K562 (cell line): ENCODE data around the gene AJAP1. TPM values are rescaled to one million over a fixed set of nuclear protein-coding genes. Genes with fewer than 3 reads are reported as not detected.

Source experiments
- ATAC-seq: fragments of 200-7000 bp; cut with Tn5 transposase; 3 replicates; pipeline ENCODE4 v1.9.1; 2020; ENCODE audit warnings: moderate library complexity
- BruUV-seq: library from RNA; stranded (reverse); fragments of 400-500 nt; replicated peaks from 2 replicates; lab custom pipeline; 2021; lab: Mats Ljungman, UMichigan
- CTCF ChIA-PET: fragments of 300-600 bp; formaldehyde crosslinking; extraction: SDS; loops from one replicate; lab custom pipeline; 2021; ENCODE audit warnings: low intra/inter-chr PET ratio; lab: Yijun Ruan, JAX
- POLR2A ChIA-PET: fragments of 300-600, 350-650 bp; sonication (Branson Sonifier 250); formaldehyde crosslinking; extraction: SDS; loops from one replicate; lab custom pipeline; 2021; ENCODE audit warnings: antibody characterized with exemption, inconsistent platforms; lab: Yijun Ruan, JAX
- DNase-seq, 4 experiments: peaks; one replicate each; pipeline versions ENCODE4 v3.0.0 to v3.0.0-alpha.2; 2011 to 2018; ENCODE audit warnings: low spot score in 3 of 4, mixed read lengths in 3 of 4; ENCODE audit errors: extremely low read depth in 1 of 4
- FAIRE-seq: peaks from 2 replicates; lab custom pipeline; 2011; peaks lifted over from hg19 to GRCh38; lab: Jason Lieb, UNC
- H2AFZ ChIP-seq: 2 replicates; pipeline ENCODE4 v1.6.0; 2011; ENCODE audit warnings: low read depth, low read length, control low read depth, inconsistent platforms
- H3K27ac ChIP-seq: fragments of 200-600 bp; 3 replicates; pipeline ENCODE4 v1.8.0; 2011; ENCODE audit warnings: low read depth, mild to moderate bottlenecking, control low read depth, inconsistent platforms, low read length, moderate library complexity, mixed read lengths; ENCODE audit errors: extremely low read depth
- H3K27me3 ChIP-seq, 2 experiments: fragments of 300-600 bp in 1 of 2; 2 replicates in 1 of 2; 3 replicates in 1 of 2; pipeline versions ENCODE4 v1.6.0 to v1.8.0; 2011; ENCODE audit warnings: inconsistent platforms in 2 of 2, low read length in 2 of 2, mild to moderate bottlenecking in 1 of 2, mixed read lengths in 1 of 2, moderate library complexity in 1 of 2; ENCODE audit not compliant: control insufficient read depth in 2 of 2, insufficient read depth in 2 of 2
- H3K36me3 ChIP-seq: fragments of 300-600 bp; 3 replicates; pipeline ENCODE4 v1.8.0; 2011; ENCODE audit warnings: mild to moderate bottlenecking, low read length, inconsistent platforms; ENCODE audit not compliant: control insufficient read depth, insufficient read depth
- H3K4me1 ChIP-seq, 2 experiments: fragments of 200-600 bp in 1 of 2; replicated peaks in 1 of 2; 2 replicates in 1 of 2; 3 replicates in 1 of 2; pipeline versions ENCODE4 v1.5.1 to v1.8.0; 2011; ENCODE audit warnings: inconsistent platforms in 2 of 2, low read length in 2 of 2, mild to moderate bottlenecking in 1 of 2, mixed read lengths in 1 of 2, moderate library complexity in 1 of 2; ENCODE audit not compliant: control insufficient read depth in 2 of 2, insufficient read depth in 2 of 2
- H3K4me2 ChIP-seq: 2 replicates; pipeline ENCODE4 v1.6.1; 2011; ENCODE audit warnings: low read length, control low read depth, inconsistent platforms, mixed read lengths; ENCODE audit not compliant: insufficient read depth
- H3K4me3 ChIP-seq: fragments of 200-600 bp; sonication (generic), shearing (Covaris generic); 2 replicates; pipeline ENCODE4 v1.5.1; 2016; ENCODE audit warnings: control low read depth, inconsistent platforms
- H3K79me2 ChIP-seq: fragments of 200-600 bp; 3 replicates; pipeline ENCODE4 v1.8.0; 2011; ENCODE audit warnings: low read length, inconsistent platforms; ENCODE audit not compliant: control insufficient read depth, insufficient read depth
- H3K9ac ChIP-seq, 2 experiments: 2 replicates each; pipeline versions ENCODE4 v1.6.0 to v1.6.1; 2011; ENCODE audit warnings: low read depth in 2 of 2, low read length in 2 of 2, control low read depth in 1 of 2, inconsistent platforms in 1 of 2, mild to moderate bottlenecking in 1 of 2, mixed read lengths in 1 of 2; ENCODE audit not compliant: insufficient read depth in 1 of 2
- H3K9me1 ChIP-seq: one replicate; pipeline ENCODE4 v1.6.0; 2011; ENCODE audit warnings: inconsistent platforms, mild to moderate bottlenecking, low read length, moderate library complexity; ENCODE audit not compliant: control insufficient read depth, insufficient read depth
- H3K9me3 ChIP-seq: replicated peaks from 2 replicates; pipeline ENCODE4 v1.5.1; 2011; ENCODE audit warnings: low read depth, low read length, inconsistent platforms; ENCODE audit not compliant: control insufficient read depth, insufficient read depth
- H4K20me1 ChIP-seq: replicated peaks from 2 replicates; pipeline ENCODE4 v1.6.1; 2011; ENCODE audit warnings: low read length, inconsistent platforms, mixed read lengths; ENCODE audit not compliant: control insufficient read depth, insufficient read depth
- CHD4 ChIP-seq: fragments of 200-600 bp; sonication (generic); IDR thresholded peaks from 3 replicates; pipeline ENCODE4 v1.6.1; 2012; ENCODE audit warnings: low read depth, mild to moderate bottlenecking, mixed read lengths, low read length, inconsistent platforms; ENCODE audit not compliant: insufficient read depth, insufficient replicate concordance, poor library complexity, severe bottlenecking
- ILF3 ChIP-seq: fragments of 450-650 bp; IDR thresholded peaks from 2 replicates; pipeline ENCODE4 v1.6.1; 2018; ENCODE audit warnings: antibody characterized with exemption, mild to moderate bottlenecking, moderate library complexity, borderline replicate concordance
- MAFG ChIP-seq: fragments of 450-650 bp; conservative IDR thresholded peaks from 2 replicates; pipeline ENCODE4 v1.6.1; 2016; ENCODE audit warnings: missing genetic modification characterization, missing compliant biosample characterization
- MCM3 ChIP-seq: fragments of 450-650 bp; IDR thresholded peaks from 2 replicates; pipeline ENCODE4 v1.6.1; 2016
- NR3C1 ChIP-seq: sonication (generic); formaldehyde crosslinking; IDR thresholded peaks from 2 replicates; pipeline ENCODE4 v1.8.1; 2022; ENCODE audit warnings: missing genetic modification reagents
- POLR2A ChIP-seq: fragments of 450-650 bp; conservative IDR thresholded peaks from 2 replicates; pipeline ENCODE4 v1.6.1; 2016
- POLR2H ChIP-seq: IDR thresholded peaks from 2 replicates; pipeline ENCODE4 v1.6.1; 2016; ENCODE audit warnings: missing genetic modification characterization, low read depth, mild to moderate bottlenecking, control low read depth, missing compliant biosample characterization, moderate library complexity
- POU5F1 ChIP-seq: fragments of 150-350 bp; IDR thresholded peaks from 2 replicates; pipeline ENCODE4 v1.6.1; 2014; ENCODE audit warnings: borderline replicate concordance, low read length, low read depth, mild to moderate bottlenecking; ENCODE audit not compliant: partially characterized antibody
- RAD21 ChIP-seq, 2 experiments: fragments of 250-450 bp in 1 of 2; fragments of 450-650 bp in 1 of 2; sonication (Bioruptor Pico) in 1 of 2; formaldehyde crosslinking in 1 of 2; IDR thresholded peaks in 1 of 2; conservative IDR thresholded peaks in 1 of 2; 2 replicates each; pipeline versions ENCODE4 v1.4.0 to v1.8.0; 2020 to 2022; ENCODE audit warnings: mild to moderate bottlenecking in 2 of 2, moderate library complexity in 1 of 2
- RBM15 ChIP-seq: fragments of 200-400 bp; formaldehyde crosslinking; IDR thresholded peaks from 2 replicates; pipeline ENCODE4 v1.6.1; 2018; ENCODE audit warnings: mild to moderate bottlenecking, low read length, moderate library complexity; ENCODE audit not compliant: insufficient read depth
- RBM17 ChIP-seq: fragments of 200-400 bp; formaldehyde crosslinking; IDR thresholded peaks from 2 replicates; pipeline ENCODE4 v1.6.1; 2017; ENCODE audit warnings: low read depth, mild to moderate bottlenecking, low read length, borderline replicate concordance
- SOX6 ChIP-seq: fragments of 450-650 bp; IDR thresholded peaks from 2 replicates; pipeline ENCODE4 v1.6.1; 2014; ENCODE audit warnings: mild to moderate bottlenecking
- TEAD4 ChIP-seq, 2 experiments: sonication (generic) in 1 of 2; formaldehyde crosslinking in 1 of 2; IDR thresholded peaks; 2 replicates each; pipeline versions ENCODE4 v1.6.1 to v1.8.0; 2012 to 2022; ENCODE audit warnings: borderline replicate concordance in 1 of 2, inconsistent platforms in 1 of 2, low read length in 1 of 2, mild to moderate bottlenecking in 1 of 2, missing genetic modification reagents in 1 of 2
- ZNF347 ChIP-seq: fragments of 450-650 bp; formaldehyde crosslinking; IDR thresholded peaks from 2 replicates; pipeline ENCODE4 v1.4.0; 2020; ENCODE audit warnings: low read depth, mild to moderate bottlenecking, moderate library complexity
- ZNF444 ChIP-seq: fragments of 250-450 bp; sonication (Bioruptor Pico); IDR thresholded peaks from 2 replicates; pipeline ENCODE4 v1.4.0; 2020; ENCODE audit warnings: mild to moderate bottlenecking, moderate library complexity
- WGBS: fragments of 100-300 bp; shearing (Covaris generic); methylation state at CpG from one replicate; pipeline ENCODE4 v1.1.6; 2016; ENCODE audit warnings: low coverage, mixed read lengths; ENCODE audit not compliant: insufficient coverage; ENCODE audit errors: missing lambda C conversion rate; 5-methylcytosine and 5-hydroxymethylcytosine counted together
- in situ Hi-C: fragments of 300-500 bp; cut with MboI; formaldehyde crosslinking; loops from 4 replicates; pipeline ENCODE4 v1.15.0; 2018; ENCODE audit warnings: inconsistent platforms, mixed read lengths
- intact Hi-C: fragments of 100-400 bp; cut with micrococcal nuclease; formaldehyde crosslinking; loops from 2 replicates; pipeline ENCODE4 v1.14.2; 2022
- polyA plus RNA-seq, 8 experiments: library from polyadenylated mRNA; depleted of rRNA in 4 of 8; stranded (reverse) in 5 of 8; unstranded in 3 of 8; fragments of >200 nt; fragmentation: Nextera tagmentation in 2 of 8; fragmentation: Illumina TruSeq in 1 of 8; extraction: Ambion mirVana in 2 of 8; extraction: Trizol in 1 of 8; gene quantifications; 2 replicates each; pipeline versions ENCODE4 v1.2.1 to v1.2.3, GENCODE V29; 2011 to 2014; ENCODE audit warnings: inconsistent platforms in 1 of 8, missing spikeins in 1 of 8
- total RNA-seq, 7 experiments: library from RNA; depleted of rRNA in 6 of 7; stranded (reverse); fragments of >200 nt in 6 of 7; fragmentation: Illumina TruSeq in 2 of 7; extraction: Trizol in 2 of 7; gene quantifications; 2 replicates each; pipeline versions ENCODE4 v1.2.1 to v1.2.3, GENCODE V29; 2011 to 2021; ENCODE audit warnings: low replicate concordance in 1 of 7
- TF ChIP-seq, protein P1 (sequence below), 2 experiments: fragments of 200-800 bp in 1 of 2; sonication (Bioruptor generic) in 1 of 2; sonication (generic) in 1 of 2; formaldehyde crosslinking in 1 of 2; IDR thresholded peaks in 1 of 2; conservative IDR thresholded peaks in 1 of 2; 2 replicates each; pipeline versions ENCODE4 v1.5.0 to v1.6.1; 2016 to 2020; ENCODE audit warnings: missing compliant biosample characterization in 1 of 2, missing genetic modification characterization in 1 of 2, missing genetic modification reagents in 1 of 2
- TF ChIP-seq, protein P2 (sequence below): fragments of 150-350 bp; conservative IDR thresholded peaks from 2 replicates; pipeline ENCODE4 v1.6.1; 2014; ENCODE audit warnings: low read length

Gene AJAP1
- total and polyA plus RNA-seq, 9 of the 15 experiments (the other 6 are each of a cell fraction or from before 2014, with no cell fraction given): not detected

DNA sequence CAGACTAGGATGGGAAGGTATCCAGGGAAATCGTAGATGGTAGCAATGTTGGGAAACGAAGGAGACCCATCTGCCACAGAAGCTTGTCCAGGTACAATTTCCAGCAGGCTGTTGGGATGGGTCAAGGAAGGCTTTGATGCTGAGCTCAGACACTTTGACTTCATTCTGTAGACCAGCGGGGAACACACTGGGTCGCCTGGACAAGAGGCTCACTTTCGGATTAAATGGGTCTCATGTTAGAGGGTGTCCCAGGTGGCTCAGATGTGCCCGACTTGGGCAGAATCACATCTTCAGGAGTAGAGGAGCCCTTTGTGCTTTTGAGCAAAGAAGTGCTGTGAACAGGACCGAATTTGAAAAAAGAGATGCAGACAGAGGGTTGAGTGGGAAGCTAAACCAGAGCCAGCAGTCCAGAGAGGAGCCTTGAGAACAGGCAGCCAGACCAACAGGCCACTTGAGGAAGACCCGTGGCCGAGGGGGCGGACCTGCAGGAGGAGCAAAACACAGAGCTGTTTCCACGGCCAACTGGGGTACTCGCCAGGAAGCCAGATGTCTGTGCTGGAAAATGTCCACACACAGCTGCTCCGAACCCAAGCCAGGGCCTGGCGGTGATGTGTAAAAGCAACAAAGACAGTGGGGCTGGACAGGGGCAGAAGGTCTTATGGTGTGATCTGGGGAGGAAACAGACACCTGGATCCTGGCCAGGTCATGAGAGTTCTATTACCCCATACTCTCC lies 146.9 kb downstream of the AJAP1 start:
- Histone ChIP-seq H2AFZ (no peak overlapping the region), H3K36me3 (no peaks in the 10 kb centered on the region), H3K79me2 (no peaks in the 10 kb centered on the region), H3K4me3 (no peak overlapping the region), H3K9ac (no peak overlapping the region), H4K20me1 (no peaks in the 10 kb centered on the region), H3K4me2 (no peak overlapping the region), H3K9me3 (no peaks in the 10 kb centered on the region), H3K9me1 (no peaks in the 10 kb centered on the region), H3K27ac (no peak overlapping the region), H3K4me1 (no peaks in the 10 kb centered on the region), H3K27me3 (no peaks in the 10 kb centered on the region; a peak in 1 of 5 replicates)
- WGBS: 1% methylated on average over 14 of the region's 14 CpGs
- DNase-seq (no peak), FAIRE-seq (no peak), ATAC-seq (no peak)
- no TSS peak for BruUV-seq
- intact Hi-C loops (no loop called here), in situ Hi-C loops (no loop called here)
- TF ChIP-seq POU5F1 (no peak), CHD4 (no peak), SOX6 (no peak), POLR2H (no peak), RAD21 (CRISPR knock-in tag; conservative IDR thresholded peaks at IDR 0.05 in 1 of 2, IDR thresholded peaks at IDR 0.05 in 1 of 2) (no peak), NR3C1 (CRISPR knock-in tag) (no peak), ILF3 (no peak), ZNF444 (CRISPR knock-in tag) (no peak), MCM3 (no peak), MAFG (no peak), TEAD4 (IDR thresholded peaks at IDR 0.05; ENCODE audit: low read length) (no peak), TEAD4 (CRISPR knock-in tag; IDR thresholded peaks at IDR 0.05; ENCODE audit: borderline replicate concordance) (no peak), RBM17 (no peak), POLR2A (no peak), RBM15 (no peak), ZNF347 (CRISPR knock-in tag) (no peak)
- TF ChIP-seq, protein P1, sequence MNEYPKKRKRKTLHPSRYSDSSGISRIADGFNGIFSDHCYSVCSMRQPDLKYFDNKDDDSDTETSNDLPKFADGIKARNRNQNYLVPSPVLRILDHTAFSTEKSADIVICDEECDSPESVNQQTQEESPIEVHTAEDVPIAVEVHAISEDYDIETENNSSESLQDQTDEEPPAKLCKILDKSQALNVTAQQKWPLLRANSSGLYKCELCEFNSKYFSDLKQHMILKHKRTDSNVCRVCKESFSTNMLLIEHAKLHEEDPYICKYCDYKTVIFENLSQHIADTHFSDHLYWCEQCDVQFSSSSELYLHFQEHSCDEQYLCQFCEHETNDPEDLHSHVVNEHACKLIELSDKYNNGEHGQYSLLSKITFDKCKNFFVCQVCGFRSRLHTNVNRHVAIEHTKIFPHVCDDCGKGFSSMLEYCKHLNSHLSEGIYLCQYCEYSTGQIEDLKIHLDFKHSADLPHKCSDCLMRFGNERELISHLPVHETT (CRISPR knock-in tag; conservative IDR thresholded peaks at IDR 0.05 in 1 of 2, IDR thresholded peaks at IDR 0.05 in 1 of 2): no peak
- TF ChIP-seq, protein P2, sequence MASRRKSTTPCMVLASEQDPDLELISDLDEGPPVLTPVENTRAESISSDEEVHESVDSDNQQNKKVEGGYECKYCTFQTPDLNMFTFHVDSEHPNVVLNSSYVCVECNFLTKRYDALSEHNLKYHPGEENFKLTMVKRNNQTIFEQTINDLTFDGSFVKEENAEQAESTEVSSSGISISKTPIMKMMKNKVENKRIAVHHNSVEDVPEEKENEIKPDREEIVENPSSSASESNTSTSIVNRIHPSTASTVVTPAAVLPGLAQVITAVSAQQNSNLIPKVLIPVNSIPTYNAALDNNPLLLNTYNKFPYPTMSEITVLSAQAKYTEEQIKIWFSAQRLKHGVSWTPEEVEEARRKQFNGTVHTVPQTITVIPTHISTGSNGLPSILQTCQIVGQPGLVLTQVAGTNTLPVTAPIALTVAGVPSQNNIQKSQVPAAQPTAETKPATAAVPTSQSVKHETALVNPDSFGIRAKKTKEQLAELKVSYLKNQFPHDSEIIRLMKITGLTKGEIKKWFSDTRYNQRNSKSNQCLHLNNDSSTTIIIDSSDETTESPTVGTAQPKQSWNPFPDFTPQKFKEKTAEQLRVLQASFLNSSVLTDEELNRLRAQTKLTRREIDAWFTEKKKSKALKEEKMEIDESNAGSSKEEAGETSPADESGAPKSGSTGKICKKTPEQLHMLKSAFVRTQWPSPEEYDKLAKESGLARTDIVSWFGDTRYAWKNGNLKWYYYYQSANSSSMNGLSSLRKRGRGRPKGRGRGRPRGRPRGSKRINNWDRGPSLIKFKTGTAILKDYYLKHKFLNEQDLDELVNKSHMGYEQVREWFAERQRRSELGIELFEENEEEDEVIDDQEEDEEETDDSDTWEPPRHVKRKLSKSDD: no peak
- CTCF ChIA-PET: no interaction called here
- POLR2A ChIA-PET: no interaction called here
